Measurements from ENCODE around the gene GALNT15. TPM values are rescaled to one million over a fixed set of nuclear protein-coding genes. Genes with fewer than 3 reads are reported as not detected.

GALNT15 gene
- total and polyA plus RNA-seq, 2 donors (not counting 1 experiment from before 2014, with no cell fraction given) = not detected

- Mint-ChIP-seq H3K4me1 (no peaks in the 10 kb centered on the region), H3K9me3 (ENCODE audit: insufficient read depth) (no peaks in the 10 kb centered on the region), H3K27ac (no peak overlapping the region), H3K4me3 (no peak overlapping the region), H3K27me3 (peaks cover 14% of the 10 kb centered on the region)
- Histone ChIP-seq H4K20me1 (ENCODE audit: control insufficient read depth, insufficient read depth, low read length, poor library complexity, severe bottlenecking) (no peaks in the 10 kb centered on the region), H3K9ac (ENCODE audit: low read length) (no peak overlapping the region), H3K4me3 (ENCODE audit: control extremely low read depth in 1 of 5, extremely low read depth in 1 of 5, insufficient read depth in 1 of 5, low read depth in 2 of 5, low read length in 4 of 5) (no peak overlapping the region), H3K79me2 (ENCODE audit: control insufficient read depth, insufficient read depth, low read length) (no peaks in the 10 kb centered on the region), H3K36me3 (replicated peaks in 1 of 2; ENCODE audit: control extremely low read depth in 1 of 2, control insufficient read depth in 1 of 2, extremely low read depth in 1 of 2, insufficient read depth in 2 of 2, low read length in 1 of 2) (no peaks in the 10 kb centered on the region), H3K4me1 (ENCODE audit: control insufficient read depth in 2 of 2, insufficient read depth in 2 of 2, low read length in 2 of 2) (no peaks in the 10 kb centered on the region), H3K9me3 (ENCODE audit: control extremely low read depth in 1 of 3, control insufficient read depth in 2 of 3, insufficient read depth in 1 of 3, low read length in 2 of 3) (peaks cover 0 to 8% (median 0%) of the 10 kb centered on the region in 3 donors), H3K4me2 (replicated peaks; ENCODE audit: low read depth, low read length, poor library complexity, severe bottlenecking) (no peak overlapping the region), H3K27ac (ENCODE audit: low read length in 2 of 2) (no peak overlapping the region), H3K27me3 (replicated peaks in 1 of 4; ENCODE audit: control extremely low read depth in 1 of 4, control insufficient read depth in 3 of 4, insufficient read depth in 4 of 4, low read length in 3 of 4) (no peaks in the 10 kb centered on the region), H2AFZ (ENCODE audit: insufficient read depth, low read depth, low read length, poor library complexity, severe bottlenecking) (no peak overlapping the region)
- CTCF ChIA-PET = no interaction called here
- POLR2A ChIA-PET = no interaction called here
- intact Hi-C loops (cut with micrococcal nuclease) = no loop called here
- no peak for TF ChIP-seq EZH2 (IDR thresholded peaks at IDR 0.05; ENCODE audit: borderline replicate concordance, insufficient read depth, low read depth, low read length, poor library complexity, severe bottlenecking)
- TF ChIP-seq CTCF (IDR thresholded peaks at IDR 0.05) = no peak
- DNase-seq = no peak
- ATAC-seq (ENCODE audit: low read depth) = no peak
Observed at GRCh38 chr3:16229681-16230080, 55.2 kb downstream of the GALNT15 start.

- no peaks in the 10 kb centered on the region for H3K79me2 ChIP-seq (ENCODE audit: control insufficient read depth, insufficient read depth, low read length)
- H2AFZ ChIP-seq (ENCODE audit: insufficient read depth, low read depth, low read length, poor library complexity, severe bottlenecking) = no peak overlapping the region
- ChIA-PET POLR2A (no interaction called here), CTCF (interaction anchor here (0.8 kb wide), 1 partner anchor 11 kb away, joined by 3 read pairs; no protein-coding TSS in a partner anchor)
- no CpG with 5 or more reads among the region's 2 CpGs for WGBS (ENCODE audit: insufficient coverage)
- H3K9me3 ChIP-seq (ENCODE audit: control extremely low read depth in 1 of 3, control insufficient read depth in 2 of 3, insufficient read depth in 1 of 3, low read length in 2 of 3) = no peaks in the 10 kb centered on the region
- H3K27ac ChIP-seq (ENCODE audit: low read length in 2 of 2) = no peak overlapping the region
- H3K9ac ChIP-seq (ENCODE audit: low read length) = no peak overlapping the region
- H3K27ac Mint-ChIP-seq = no peak overlapping the region
- no peaks in the 10 kb centered on the region for H3K27me3 ChIP-seq (replicated peaks in 1 of 4; ENCODE audit: control extremely low read depth in 1 of 4, control insufficient read depth in 3 of 4, insufficient read depth in 4 of 4, low read length in 3 of 4)
- no peaks in the 10 kb centered on the region for H3K4me1 Mint-ChIP-seq
- intact Hi-C loops (cut with micrococcal nuclease) = no loop called here
- no peaks in the 10 kb centered on the region for H3K36me3 ChIP-seq (replicated peaks in 1 of 2; ENCODE audit: control extremely low read depth in 1 of 2, control insufficient read depth in 1 of 2, extremely low read depth in 1 of 2, insufficient read depth in 2 of 2, low read length in 1 of 2)
- no peak overlapping the region for H3K4me2 ChIP-seq (replicated peaks; ENCODE audit: low read depth, low read length, poor library complexity, severe bottlenecking)
- no peak overlapping the region for H3K4me3 ChIP-seq (ENCODE audit: control extremely low read depth in 1 of 5, extremely low read depth in 1 of 5, insufficient read depth in 1 of 5, low read depth in 2 of 5, low read length in 4 of 5)
- no peak overlapping the region for H3K4me3 Mint-ChIP-seq
- no peaks in the 10 kb centered on the region for H3K4me1 ChIP-seq (ENCODE audit: control insufficient read depth in 2 of 2, insufficient read depth in 2 of 2, low read length in 2 of 2)
- H3K27me3 Mint-ChIP-seq = peaks cover 19% of the 10 kb centered on the region
- H3K9me3 Mint-ChIP-seq (ENCODE audit: insufficient read depth) = no peaks in the 10 kb centered on the region
- TF ChIP-seq EZH2 (IDR thresholded peaks at IDR 0.05; ENCODE audit: borderline replicate concordance, insufficient read depth, low read depth, low read length, poor library complexity, severe bottlenecking) (no peak), CTCF (IDR thresholded peaks at IDR 0.05) (no peak)
- ATAC-seq (ENCODE audit: low read depth) (no peak), DNase-seq (no peak)
- H4K20me1 ChIP-seq (ENCODE audit: control insufficient read depth, insufficient read depth, low read length, poor library complexity, severe bottlenecking) = no peaks in the 10 kb centered on the region
Observed at GRCh38 chr3:16231983-16232382, 57.5 kb downstream of the GALNT15 start.

Data from B cell (primary cell).